ENCODE results near the gene TUBA3D. TPM values are rescaled to one million over a fixed set of nuclear protein-coding genes. Genes with fewer than 3 reads are reported as not detected.

TUBA3D gene
- not detected in 2 replicates for total RNA-seq

DNA sequence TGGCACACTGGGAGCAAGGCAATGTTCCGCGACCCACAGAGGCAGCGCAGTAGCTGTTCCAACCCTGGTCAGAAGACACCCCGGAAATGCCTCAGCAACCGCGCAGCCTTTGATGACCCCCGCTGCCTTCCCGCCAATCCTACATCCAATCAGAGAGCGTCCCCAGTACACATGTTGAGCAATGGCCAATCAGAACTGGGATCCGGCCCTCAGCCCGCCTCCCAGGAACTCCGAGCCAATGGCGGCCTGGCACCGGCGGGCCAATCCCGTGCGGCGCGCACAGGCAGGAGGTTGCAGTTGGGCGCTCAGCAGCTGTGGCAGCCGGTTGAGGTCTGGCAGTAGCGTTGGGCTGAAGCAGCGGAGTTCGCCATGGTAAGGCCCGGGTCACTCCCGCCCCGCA, at the start of gene TUBA3D:
Gene TUBA3D (plus strand): TSS at position 289 of the 400 bp plus-strand sequence. CDS start 81 bp downstream, at position 370.

DNA sequence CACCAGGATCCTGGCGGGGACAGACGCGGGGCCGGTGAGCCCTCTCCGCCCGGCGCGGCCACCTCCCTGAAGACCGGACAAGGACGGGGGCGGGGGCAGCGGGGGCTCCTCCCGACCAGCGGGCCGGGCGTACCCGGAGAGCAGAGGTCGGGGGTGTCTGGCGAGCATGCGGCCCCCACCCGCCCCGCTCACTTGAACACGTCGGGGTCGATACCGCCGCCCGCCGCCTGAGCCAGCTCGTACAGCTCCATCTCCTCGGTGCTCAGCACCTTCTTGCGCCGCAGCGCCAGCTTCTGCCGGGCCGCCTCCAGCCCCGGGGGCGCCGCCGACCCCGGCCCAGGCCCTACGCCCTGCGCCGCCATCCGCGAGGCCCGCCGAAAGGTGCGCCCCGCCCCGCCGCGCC, 16.1 kb downstream of the TUBA3D start, which contains the start of gene MZT2A:
Gene MZT2A (minus strand): TSS at position 383 of the 403 bp plus-strand sequence. CDS start 21 bp downstream, at position 362.

DNA sequence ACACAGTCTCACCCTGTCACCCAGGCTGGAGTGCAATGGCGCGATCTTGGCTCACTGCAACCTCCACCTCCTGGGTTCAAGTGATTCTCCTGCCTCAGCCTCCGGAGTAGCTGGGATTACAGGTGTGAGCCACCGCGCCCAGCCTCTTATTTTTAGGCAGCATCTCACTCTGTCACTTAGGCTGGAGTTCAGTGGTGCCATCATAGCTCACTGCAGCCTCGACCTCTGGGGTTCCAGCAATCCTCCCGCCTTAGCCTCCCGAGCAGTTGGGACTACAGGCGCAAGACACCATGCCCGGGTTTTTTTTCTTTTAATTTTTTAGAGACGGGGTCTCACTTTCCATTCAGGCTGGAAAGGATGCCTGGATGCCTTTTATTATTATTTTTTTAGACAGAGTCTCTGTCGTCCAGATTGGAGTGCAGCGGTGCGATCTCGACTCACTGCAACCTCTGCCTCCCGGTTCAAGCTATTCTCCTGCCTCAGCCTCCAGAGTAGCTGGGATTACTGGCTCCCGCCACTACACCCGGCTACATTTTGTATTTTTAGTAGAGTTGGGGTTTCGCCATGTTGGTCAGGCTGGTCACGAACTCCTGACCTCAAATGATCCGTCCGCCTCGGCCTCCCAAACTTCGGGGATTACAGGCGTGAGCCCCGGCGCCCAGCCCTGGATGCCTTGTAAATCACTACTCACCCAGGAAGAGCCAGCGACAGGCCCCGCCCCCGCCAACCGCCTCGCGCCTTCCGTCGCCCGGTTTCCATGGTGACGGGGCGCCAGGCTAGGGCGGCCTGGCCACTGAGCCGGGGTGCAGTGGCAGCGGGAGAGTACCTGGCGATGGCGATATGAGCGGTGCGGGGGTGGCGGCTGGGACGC, 51.4 kb downstream of the TUBA3D start, which contains the start of gene CCDC74A:
Gene CCDC74A (plus strand): TSS at position 758 of the 871 bp plus-strand sequence. CDS start 83 bp downstream, at position 841.

Other genes starting within 250 kb of the TUBA3D start
- gene RAB6D, start 112.0 kb upstream of the TUBA3D start, total RNA-seq: not detected in 2 replicates
- 293 and 332 TPM in 2 replicates for gene MZT2A, start 16.3 kb downstream of the TUBA3D start, total RNA-seq
- 6.0 and 6.6 TPM in 2 replicates for gene CCDC74A, start 51.8 kb downstream of the TUBA3D start, total RNA-seq